WTC11 (cell line): ENCODE results near the gene MPZL3. TPM values are rescaled to one million over a fixed set of nuclear protein-coding genes. Genes with fewer than 3 reads are reported as not detected.

ENCODE experiments used
- ATAC-seq: fragments of 200-7000 bp; cut with Tn5 transposase; 2 replicates; pipeline ENCODE4 v1.10.0; 2021; ENCODE audit warnings: mild to moderate bottlenecking, moderate library complexity
- CTCF ChIA-PET: fragments of 300-600 bp; sonication (Branson Sonifier 250); formaldehyde crosslinking; loops from one replicate; lab custom pipeline; 2021; ENCODE audit warnings: antibody characterized with exemption; lab: Charles Lee
- POLR2A ChIA-PET: fragments of 350-600 bp; sonication (Branson Sonifier 250); formaldehyde crosslinking; loops from one replicate; lab custom pipeline; 2021; ENCODE audit warnings: antibody characterized with exemption; lab: Charles Lee
- DNase-seq: peaks from one replicate; pipeline ENCODE4 v3.0.0; 2021; ENCODE audit warnings: low spot score
- H3K27ac Mint-ChIP-seq: 2 replicates; pipeline ENCODE4 v1.8.0; 2021; ENCODE audit warnings: mixed read lengths
- H3K27me3 Mint-ChIP-seq: 2 replicates; pipeline ENCODE4 v1.8.0; 2021; ENCODE audit warnings: low read depth, mild to moderate bottlenecking, moderate library complexity, mixed read lengths
- H3K36me3 Mint-ChIP-seq: 2 replicates; pipeline ENCODE4 v1.8.0; 2021; ENCODE audit warnings: mixed read lengths
- H3K4me1 Mint-ChIP-seq: 2 replicates; pipeline ENCODE4 v1.8.0; 2022; ENCODE audit warnings: mixed read lengths
- H3K4me3 Mint-ChIP-seq: 2 replicates; pipeline ENCODE4 v1.8.0; 2021; ENCODE audit warnings: mild to moderate bottlenecking, moderate library complexity, mixed read lengths
- H3K9me3 Mint-ChIP-seq: 2 replicates; pipeline ENCODE4 v1.8.0; 2021; ENCODE audit warnings: mixed read lengths
- ATF1 ChIP-seq: sonication (generic); formaldehyde crosslinking; IDR thresholded peaks from 2 replicates; pipeline ENCODE4 v1.8.1; 2023; ENCODE audit warnings: mild to moderate bottlenecking, moderate library complexity, missing genetic modification reagents
- ATF3 ChIP-seq: sonication (generic); formaldehyde crosslinking; conservative IDR thresholded peaks from 2 replicates; pipeline ENCODE4 v1.8.1; 2022; ENCODE audit warnings: mild to moderate bottlenecking, missing genetic modification reagents
- CDX4 ChIP-seq: fragments of 250-450 bp; sonication (Bioruptor Pico); IDR thresholded peaks from 2 replicates; pipeline ENCODE4 v1.9.0; 2021; ENCODE audit warnings: moderate library complexity, mild to moderate bottlenecking, inconsistent platforms, borderline replicate concordance
- CREB1 ChIP-seq: sonication (generic); formaldehyde crosslinking; IDR thresholded peaks from 2 replicates; pipeline ENCODE4 v1.8.0; 2023; ENCODE audit warnings: mild to moderate bottlenecking, missing genetic modification reagents
- CREM ChIP-seq: sonication (generic); formaldehyde crosslinking; IDR thresholded peaks from 2 replicates; pipeline ENCODE4 v1.8.1; 2022; ENCODE audit warnings: mild to moderate bottlenecking, missing genetic modification reagents, moderate library complexity
- EMX1 ChIP-seq: fragments of 250-450 bp; sonication (Bioruptor Pico); IDR thresholded peaks from 2 replicates; pipeline ENCODE4 v1.8.0; 2021; ENCODE audit warnings: mild to moderate bottlenecking
- FOXP4 ChIP-seq: sonication (generic); formaldehyde crosslinking; IDR thresholded peaks from 2 replicates; pipeline ENCODE4 v1.8.0; 2022; ENCODE audit warnings: mild to moderate bottlenecking, missing genetic modification reagents
- HMGA2 ChIP-seq: fragments of 250-450 bp; sonication (Bioruptor Pico); IDR thresholded peaks from 2 replicates; pipeline ENCODE4 v1.4.0; 2021; ENCODE audit warnings: mild to moderate bottlenecking, moderate library complexity
- HMGXB4 ChIP-seq: sonication (generic); formaldehyde crosslinking; IDR thresholded peaks from 2 replicates; pipeline ENCODE4 v1.8.1; 2023; ENCODE audit warnings: mild to moderate bottlenecking, moderate library complexity, missing genetic modification reagents
- MAX ChIP-seq: sonication (generic); formaldehyde crosslinking; IDR thresholded peaks from 2 replicates; pipeline ENCODE4 v1.8.0; 2022; ENCODE audit warnings: mild to moderate bottlenecking, missing genetic modification reagents
- NFYB ChIP-seq: sonication (generic); formaldehyde crosslinking; conservative IDR thresholded peaks from 2 replicates; pipeline ENCODE4 v1.8.0; 2022; ENCODE audit warnings: low read depth, missing genetic modification reagents
- OVOL2 ChIP-seq: fragments of 250-450 bp; sonication (Bioruptor Pico); IDR thresholded peaks from 2 replicates; pipeline ENCODE4 v1.9.0; 2021; ENCODE audit warnings: mild to moderate bottlenecking, borderline replicate concordance
- PRDM15 ChIP-seq: sonication (generic); formaldehyde crosslinking; IDR thresholded peaks from 2 replicates; pipeline ENCODE4 v1.8.0; 2022; ENCODE audit warnings: missing genetic modification reagents
- SMAD4 ChIP-seq: sonication (generic); formaldehyde crosslinking; IDR thresholded peaks from 2 replicates; pipeline ENCODE4 v1.8.0; 2022; ENCODE audit warnings: mild to moderate bottlenecking, missing genetic modification reagents
- TEAD1 ChIP-seq: sonication (generic); formaldehyde crosslinking; IDR thresholded peaks from 2 replicates; pipeline ENCODE4 v1.8.0; 2022; ENCODE audit warnings: mild to moderate bottlenecking, missing genetic modification reagents
- ZNF121 ChIP-seq: sonication (generic); formaldehyde crosslinking; IDR thresholded peaks from 2 replicates; pipeline ENCODE4 v1.8.0; 2023; ENCODE audit warnings: missing genetic modification reagents
- ZNF512 ChIP-seq: sonication (generic); formaldehyde crosslinking; IDR thresholded peaks from 2 replicates; pipeline ENCODE4 v1.8.1; 2022; ENCODE audit warnings: missing genetic modification reagents, borderline replicate concordance
- total RNA-seq: library from RNA; stranded (reverse); gene quantifications from 3 replicates; pipeline ENCODE4 v1.2.3, GENCODE V29; 2021

Gene MPZL3
- total RNA-seq, 1 experiment from 2014 or later: 2.1 TPM

- no peak for TF ChIP-seq CREM
- Mint-ChIP-seq H3K4me1 (peaks cover 21% of the 10 kb centered on the region), H3K4me3 (no peak overlapping the region), H3K27ac (no peak overlapping the region), H3K9me3 (no peaks in the 10 kb centered on the region), H3K27me3 (peaks cover 35% of the 10 kb centered on the region), H3K36me3 (no peaks in the 10 kb centered on the region)
- ChIA-PET POLR2A (no interaction called here), CTCF (no interaction called here)
- ATAC-seq: no peak
- no peak for DNase-seq
Measured at GRCh38 chr11:118206391-118207031, 45.7 kb downstream of the MPZL3 start.

GRCh38 chr11:118205606-118206378 is 46.4 kb downstream of the MPZL3 start:
- ChIA-PET CTCF (no interaction called here), POLR2A (no interaction called here)
- Mint-ChIP-seq H3K4me3 (no peak overlapping the region), H3K4me1 (peaks cover 14% of the 10 kb centered on the region), H3K9me3 (no peaks in the 10 kb centered on the region), H3K27ac (no peak overlapping the region), H3K27me3 (peaks cover 35% of the 10 kb centered on the region), H3K36me3 (no peaks in the 10 kb centered on the region)
- no peak for ATAC-seq
- no peak for TF ChIP-seq HMGXB4
- TF ChIP-seq MAX (CRISPR knock-in tag): no peak
- no peak for TF ChIP-seq PRDM15 (CRISPR knock-in tag)
- no peak for TF ChIP-seq CREB1
- TF ChIP-seq TEAD1 (CRISPR knock-in tag): no peak
- TF ChIP-seq SMAD4 (CRISPR knock-in tag): no peak
- no peak for TF ChIP-seq CDX4 (CRISPR knock-in tag)
- no peak for TF ChIP-seq HMGA2 (CRISPR knock-in tag)
- TF ChIP-seq OVOL2: no peak
- no peak for TF ChIP-seq NFYB (CRISPR knock-in tag)
- TF ChIP-seq ZNF512 (CRISPR knock-in tag): no peak
- TF ChIP-seq ATF3 (CRISPR knock-in tag): no peak
- TF ChIP-seq FOXP4 (CRISPR knock-in tag): no peak
- no peak for TF ChIP-seq ZNF121 (CRISPR knock-in tag)
- no peak for TF ChIP-seq ATF1 (CRISPR knock-in tag)
- no peak for TF ChIP-seq EMX1
- DNase-seq: no peak
